HG03460 (cell line): Measurements from ENCODE around the gene DDRGK1.

Experiments used
- ATAC-seq: cut with Tn5 transposase; IDR thresholded peaks from one replicate; pipeline ENCODE4 v1.9.1; 2021; ENCODE audit not compliant: unreplicated experiment

DDRGK1 gene

GRCh38 chr20:3235666-3236324 is 31.3 kb upstream of the DDRGK1 start:
- no peak for ATAC-seq

- no peak for ATAC-seq
Measured at GRCh38 chr20:3233991-3234498, 29.6 kb upstream of the DDRGK1 start.

DNA sequence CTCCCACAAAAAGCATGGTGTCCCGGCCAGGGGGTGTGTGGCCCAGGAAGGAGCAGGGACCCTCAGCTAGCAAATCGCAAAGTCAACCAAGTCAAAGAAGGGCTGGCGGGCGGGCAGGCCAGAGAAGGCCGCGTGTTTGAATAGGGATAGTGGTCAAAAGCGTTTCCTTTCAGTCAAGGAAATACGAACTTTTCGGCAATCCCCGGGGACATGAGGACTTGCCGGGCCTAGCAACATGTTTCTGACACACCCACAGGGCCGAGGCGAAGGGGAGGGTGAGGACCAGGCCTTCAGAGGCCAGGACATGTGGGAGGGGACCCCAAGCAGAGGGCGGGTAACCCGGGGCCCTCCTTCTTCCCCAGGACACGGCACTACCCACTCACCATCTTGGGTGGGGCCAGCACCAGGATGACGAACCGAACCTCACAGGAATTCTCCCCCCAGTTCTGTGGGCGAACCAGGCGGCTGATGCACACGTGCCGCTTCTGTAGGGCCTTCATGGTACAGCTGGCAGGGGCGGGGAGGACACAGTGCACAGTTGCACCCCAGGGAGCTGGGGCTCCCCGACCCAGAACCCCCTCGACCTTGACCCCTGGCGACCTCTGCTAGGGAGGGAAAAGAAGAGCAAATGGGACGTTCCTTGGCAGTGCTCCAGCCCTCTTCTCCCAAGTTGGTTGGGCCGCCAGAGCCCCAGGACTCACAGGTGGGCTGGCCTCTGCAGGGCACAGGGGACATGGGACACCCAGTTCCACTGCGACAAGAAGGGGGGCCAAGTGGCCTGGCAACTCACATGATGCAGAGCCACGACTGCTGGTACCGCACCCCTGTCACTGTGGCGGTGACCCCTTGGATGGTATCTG is 28.9 kb upstream of the DDRGK1 start:
- ATAC-seq, result no peak

GRCh38 chr20:3231889-3232588 is 27.6 kb upstream of the DDRGK1 start:
- no peak for ATAC-seq

DNA sequence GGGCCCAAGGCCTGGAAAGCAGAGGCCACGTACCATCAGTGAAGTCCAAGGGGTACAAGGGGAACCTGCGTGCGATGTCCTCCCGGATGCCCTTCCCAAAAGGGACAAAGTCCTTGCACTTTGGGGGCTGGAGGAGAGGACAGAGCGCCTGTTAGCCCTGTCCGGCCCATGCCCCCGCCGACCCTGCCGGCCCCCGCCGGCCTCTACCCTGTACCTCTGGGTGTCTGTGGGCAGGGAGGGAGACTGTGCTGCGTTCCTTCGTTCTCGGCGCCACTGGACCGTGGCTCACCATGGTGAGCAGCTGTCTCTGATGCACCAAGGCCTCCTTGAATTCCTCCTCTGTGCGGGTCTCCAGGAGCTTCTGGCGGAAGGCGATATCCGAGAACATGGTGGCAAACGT is 26.6 kb upstream of the DDRGK1 start:
- ATAC-seq, result no peak

GRCh38 chr20:3229798-3230197 is 25.3 kb upstream of the DDRGK1 start:
- ATAC-seq, result no peak

DNA sequence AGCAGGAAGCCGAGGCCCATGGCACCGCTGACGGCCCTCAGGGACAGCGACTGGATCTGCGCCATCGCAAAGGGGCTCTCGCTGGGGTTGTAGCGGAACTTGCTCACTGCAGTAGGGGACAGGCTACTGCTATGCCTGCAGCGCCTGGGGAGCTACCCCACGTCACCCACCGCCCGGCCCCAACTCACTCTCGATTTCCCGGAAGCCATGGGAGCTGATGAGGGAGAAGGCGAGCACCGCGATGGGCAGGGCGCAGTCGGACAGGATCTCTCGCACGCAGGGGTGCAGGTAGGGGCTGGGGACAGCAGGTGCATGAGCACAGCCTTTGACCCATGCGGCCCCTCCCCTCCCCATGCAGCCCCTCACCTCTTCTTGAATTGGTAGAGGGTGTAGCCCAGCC is 24.7 kb upstream of the DDRGK1 start:
- ATAC-seq, result no peak

GRCh38 chr20:3228750-3229032 is 24.2 kb upstream of the DDRGK1 start:
- ATAC-seq, result no peak

- no peak for ATAC-seq
Measured at GRCh38 chr20:3227936-3228749, 23.7 kb upstream of the DDRGK1 start.

GRCh38 chr20:3227506-3227905 is 23.0 kb upstream of the DDRGK1 start:
- ATAC-seq, result no peak

DNA sequence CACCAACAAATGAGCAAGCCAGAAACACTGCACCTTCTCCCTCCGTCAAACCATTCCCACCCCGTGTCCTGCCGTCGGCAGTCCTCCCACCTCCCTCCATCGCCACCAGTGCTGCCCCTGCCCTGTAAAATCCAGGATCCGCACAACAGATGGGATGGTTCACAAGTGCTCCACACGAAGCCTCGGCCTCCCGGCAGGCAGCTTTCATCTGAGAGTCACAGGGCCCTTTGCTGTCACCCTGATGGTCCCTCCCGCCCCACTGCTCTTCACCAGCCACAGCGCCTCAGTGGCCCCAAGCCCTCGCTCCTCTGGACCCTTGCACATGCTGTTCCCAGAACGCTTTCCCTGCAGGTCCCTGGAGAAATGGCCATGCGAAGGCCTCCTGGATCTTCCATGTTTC is 22.4 kb upstream of the DDRGK1 start:
- no peak for ATAC-seq

GRCh38 chr20:3226093-3226492 is 21.6 kb upstream of the DDRGK1 start:
- no peak for ATAC-seq

- no peak for ATAC-seq
Measured at GRCh38 chr20:3224681-3225421, 20.4 kb upstream of the DDRGK1 start.

DNA sequence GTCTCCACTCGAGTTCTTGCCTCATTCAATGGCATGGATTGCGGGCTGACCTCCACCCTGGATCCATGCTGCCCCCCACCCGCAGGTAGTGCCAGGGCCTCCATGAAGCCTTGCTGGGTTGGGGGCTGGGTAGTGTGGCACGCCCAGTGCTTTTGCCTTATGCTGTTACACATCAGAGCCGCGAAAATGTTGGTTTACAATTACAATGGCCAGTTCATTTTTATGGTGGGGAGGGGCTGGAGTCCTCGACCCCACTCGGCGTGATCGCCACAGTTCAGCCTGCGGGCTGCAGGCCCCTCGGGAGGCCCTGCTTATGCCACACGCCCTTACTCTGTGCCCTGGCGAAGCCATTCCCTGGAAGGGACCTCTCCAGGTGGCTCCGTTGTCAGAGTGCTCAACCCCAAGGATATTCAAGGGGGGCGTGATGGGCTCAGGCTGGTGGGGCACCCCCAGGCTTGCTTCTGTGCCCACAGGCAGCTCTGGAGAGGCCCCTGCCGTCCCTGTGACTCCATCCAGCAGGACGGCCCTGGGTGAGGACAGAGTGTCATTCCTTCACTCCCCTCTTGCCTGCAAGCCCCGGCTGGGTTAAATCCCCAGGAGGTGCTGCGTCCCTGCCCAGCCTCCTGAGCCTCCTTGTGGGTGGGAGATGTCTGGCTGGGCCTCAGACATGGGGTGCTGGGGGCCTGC is 19.7 kb upstream of the DDRGK1 start:
- no peak for ATAC-seq

DNA sequence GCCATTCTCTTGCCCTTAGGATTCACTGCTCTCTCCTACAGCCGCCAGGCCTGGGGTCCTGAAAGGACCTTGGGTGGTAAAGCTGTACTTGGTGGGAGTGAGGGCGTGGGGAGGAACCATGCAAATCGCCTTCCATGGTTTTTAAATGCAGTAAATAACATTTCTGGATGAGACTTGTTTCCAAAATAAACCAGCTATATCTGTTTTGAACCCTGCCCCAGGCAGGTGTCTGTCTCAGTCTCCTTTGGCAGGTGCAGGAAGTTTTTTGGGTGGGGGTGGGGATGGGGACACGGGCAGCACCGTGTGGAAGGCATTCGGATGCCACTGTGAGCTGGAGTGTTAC is 19.1 kb upstream of the DDRGK1 start:
- no peak for ATAC-seq

- ATAC-seq, result peak; percentile 61
Measured at GRCh38 chr20:3222635-3223600, 18.4 kb upstream of the DDRGK1 start.

GRCh38 chr20:3221398-3222226 is 17.1 kb upstream of the DDRGK1 start:
- ATAC-seq, result no peak
